Ovary (tissue), 9 donors: Measurements from ENCODE around the gene RPL18A. TPM values are rescaled to one million over a fixed set of nuclear protein-coding genes. Genes with fewer than 3 reads are reported as not detected.
A peak's percentile ranks its signal among the peaks of the same experiment; 100 is the strongest.

Experiments
- DNase-seq, 5 donors: peaks; one replicate each; pipeline ENCODE4 v3.0.0-alpha.2; 2019 to 2020
- H3K27ac ChIP-seq, 2 donors: fragments of 200-600 bp; one replicate each; pipeline versions ENCODE4 v1.5.1 to v1.8.0; 2019 to 2022
- H3K27me3 ChIP-seq: fragments of 200-600 bp; one replicate; pipeline ENCODE4 v1.8.0; 2022
- H3K36me3 ChIP-seq: fragments of 200-600 bp; sonication (generic); one replicate; pipeline ENCODE4 v1.5.1; 2019
- H3K4me1 ChIP-seq: one replicate; pipeline ENCODE4 v1.8.1; 2013; ENCODE audit warnings: mild to moderate bottlenecking, moderate library complexity; ENCODE audit not compliant: insufficient read depth
- H3K4me3 ChIP-seq: fragments of 200-600 bp; sonication (generic); one replicate; pipeline ENCODE4 v1.5.1; 2017
- H3K9me3 ChIP-seq, 2 donors: fragments of 200-600 bp in 1 of 2; sonication (generic) in 1 of 2; one replicate each; pipeline versions ENCODE4 v1.5.1 to v1.8.1; 2013 to 2019; ENCODE audit warnings: mild to moderate bottlenecking in 1 of 2, moderate library complexity in 1 of 2
- EP300 ChIP-seq: sonication (generic); formaldehyde crosslinking; IDR thresholded peaks from one replicate; pipeline ENCODE4 v1.6.1; 2017; ENCODE audit warnings: antibody characterized with exemption
- POLR2A ChIP-seq: fragments of 450-650 bp; IDR thresholded peaks from one replicate; pipeline ENCODE4 v1.6.1; 2017; ENCODE audit warnings: antibody characterized with exemption, mild to moderate bottlenecking, moderate library complexity
- WGBS, 3 donors: extraction: QIAGEN DNeasy Blood & Tissue Kit in 1 of 3; methylation state at CpG; one replicate each; pipeline versions ENCODE4 v1.1.5 to v1.1.7; 2013 to 2017; 5-methylcytosine and 5-hydroxymethylcytosine counted together
- intact Hi-C, 4 donors: fragments of 100-400 bp; cut with DNase I; formaldehyde crosslinking; loops; one replicate each; pipeline versions ENCODE4 v1.11.0 to v1.15.1; 2022 to 2023
- polyA plus RNA-seq, 2 donors: library from polyadenylated mRNA; stranded (reverse); fragments of 200-250 nt in 1 of 2; fragments of 350-450 nt in 1 of 2; fragmentation: Illumina TruSeq in 1 of 2; extraction: RNeasy Lipid Tissue Mini Kit (QIAGEN cat#74804) in 1 of 2; gene quantifications; one replicate each; pipeline ENCODE4 v1.2.3, GENCODE V29; 2013 to 2014
- total RNA-seq, 7 donors: library from RNA; depleted of rRNA in 2 of 7; stranded (reverse); fragments of >200 nt in 2 of 7; fragmentation: NEBNext Ultra II Directional in 3 of 7; extraction: Animal tissue kit (Norgen Biotek cat#: 25700) in 3 of 7; gene quantifications; one replicate each; pipeline versions ENCODE4 v1.1.0 to v1.2.4, GENCODE V29; 2016 to 2023
- TF ChIP-seq, protein P1 (sequence below), 3 donors: fragments of 450-650 bp in 2 of 3; fragments of 200-600 bp in 1 of 3; IDR thresholded peaks; one replicate each; pipeline versions ENCODE4 v1.5.1 to v1.8.0; 2016 to 2022; ENCODE audit warnings: antibody characterized with exemption in 3 of 3, mild to moderate bottlenecking in 1 of 3
- donor health status: DM: no; HTN: no; CAD: no; lungs with moderate emphysema.
- donor health status: DM: no; HTN: no; CAD: no.
- donor health status: Bipolar disorder and iron deficiency.
- donor health status: DM: yes; HTN: yes; CAD: no.
- donor health status: DM: no; HTN: no; CAD: no.
- donor health status: DM: yes; HTN: yes; CAD: no.

RPL18A gene
- total and polyA plus RNA-seq, 9 donors: 636 to 5,071 (median 3,195) TPM

DNA sequence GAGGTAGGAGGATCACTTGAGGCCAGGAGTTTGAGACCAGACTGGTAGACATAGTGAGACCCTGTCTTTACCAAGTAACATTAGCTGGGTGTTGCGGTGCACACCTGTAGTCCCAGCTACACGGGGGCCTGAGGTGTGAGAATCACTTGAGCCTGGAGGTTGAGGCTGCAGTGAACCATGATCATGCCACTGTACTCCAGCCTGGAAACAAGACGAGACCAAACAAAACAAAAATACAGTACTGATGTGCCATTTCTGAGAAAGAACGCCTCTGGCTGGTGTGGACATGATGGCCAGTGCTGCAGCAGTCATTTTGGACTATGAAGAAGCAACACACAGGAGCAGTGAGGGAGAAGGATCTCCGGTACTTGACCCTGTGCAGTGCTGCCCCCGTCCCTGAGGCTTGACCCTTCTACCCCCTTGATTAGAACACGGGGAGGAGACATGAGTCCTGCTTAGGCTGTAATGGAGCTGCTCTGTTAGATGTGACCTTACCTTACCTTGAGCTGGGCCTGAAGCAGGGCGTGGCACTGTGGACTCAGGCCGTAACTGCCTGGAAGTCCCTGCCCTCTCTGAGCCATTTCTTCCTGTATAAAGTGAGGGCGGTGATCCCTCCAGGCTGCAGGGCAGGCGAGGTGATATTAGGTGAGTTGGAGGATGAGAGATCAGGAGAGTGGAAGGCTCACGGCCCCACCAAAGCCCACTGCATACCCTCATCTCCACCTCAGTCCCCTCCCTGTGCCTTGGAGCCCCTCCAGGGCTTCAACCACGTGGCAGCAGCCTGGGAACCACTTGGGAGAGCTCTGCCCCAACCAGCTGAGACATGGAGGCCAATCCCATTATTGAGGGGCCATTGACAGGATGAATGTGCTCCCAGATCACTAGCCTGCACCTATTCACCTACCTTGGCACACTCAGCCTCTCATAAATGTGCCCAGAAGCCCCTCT is 5.9 kb downstream of the RPL18A start:
- Histone ChIP-seq H3K27me3 (no peaks in the 10 kb centered on the region), H3K27ac (no peak overlapping the region), H3K36me3 (no peaks in the 10 kb centered on the region), H3K9me3 (no peaks in the 10 kb centered on the region), H3K4me1 (peaks cover 5% of the 10 kb centered on the region), H3K4me3 (no peak overlapping the region)
- intact Hi-C loops: loop anchor here in 2 of 4 donors (10.0 kb wide), 2 partner anchors 119 to 129 kb away; no protein-coding TSS in a partner anchor
- 60 to 68% (median 64%) methylated on average over 13 of the region's 13 CpGs for WGBS, 3 donors
- TF ChIP-seq, protein P1, sequence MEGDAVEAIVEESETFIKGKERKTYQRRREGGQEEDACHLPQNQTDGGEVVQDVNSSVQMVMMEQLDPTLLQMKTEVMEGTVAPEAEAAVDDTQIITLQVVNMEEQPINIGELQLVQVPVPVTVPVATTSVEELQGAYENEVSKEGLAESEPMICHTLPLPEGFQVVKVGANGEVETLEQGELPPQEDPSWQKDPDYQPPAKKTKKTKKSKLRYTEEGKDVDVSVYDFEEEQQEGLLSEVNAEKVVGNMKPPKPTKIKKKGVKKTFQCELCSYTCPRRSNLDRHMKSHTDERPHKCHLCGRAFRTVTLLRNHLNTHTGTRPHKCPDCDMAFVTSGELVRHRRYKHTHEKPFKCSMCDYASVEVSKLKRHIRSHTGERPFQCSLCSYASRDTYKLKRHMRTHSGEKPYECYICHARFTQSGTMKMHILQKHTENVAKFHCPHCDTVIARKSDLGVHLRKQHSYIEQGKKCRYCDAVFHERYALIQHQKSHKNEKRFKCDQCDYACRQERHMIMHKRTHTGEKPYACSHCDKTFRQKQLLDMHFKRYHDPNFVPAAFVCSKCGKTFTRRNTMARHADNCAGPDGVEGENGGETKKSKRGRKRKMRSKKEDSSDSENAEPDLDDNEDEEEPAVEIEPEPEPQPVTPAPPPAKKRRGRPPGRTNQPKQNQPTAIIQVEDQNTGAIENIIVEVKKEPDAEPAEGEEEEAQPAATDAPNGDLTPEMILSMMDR (IDR thresholded peaks at IDR 0.05): no peak
- no peak for TF ChIP-seq POLR2A
- TF ChIP-seq EP300: no peak
- DNase-seq: peak in 1 of 5 donors; percentile 6

DNA sequence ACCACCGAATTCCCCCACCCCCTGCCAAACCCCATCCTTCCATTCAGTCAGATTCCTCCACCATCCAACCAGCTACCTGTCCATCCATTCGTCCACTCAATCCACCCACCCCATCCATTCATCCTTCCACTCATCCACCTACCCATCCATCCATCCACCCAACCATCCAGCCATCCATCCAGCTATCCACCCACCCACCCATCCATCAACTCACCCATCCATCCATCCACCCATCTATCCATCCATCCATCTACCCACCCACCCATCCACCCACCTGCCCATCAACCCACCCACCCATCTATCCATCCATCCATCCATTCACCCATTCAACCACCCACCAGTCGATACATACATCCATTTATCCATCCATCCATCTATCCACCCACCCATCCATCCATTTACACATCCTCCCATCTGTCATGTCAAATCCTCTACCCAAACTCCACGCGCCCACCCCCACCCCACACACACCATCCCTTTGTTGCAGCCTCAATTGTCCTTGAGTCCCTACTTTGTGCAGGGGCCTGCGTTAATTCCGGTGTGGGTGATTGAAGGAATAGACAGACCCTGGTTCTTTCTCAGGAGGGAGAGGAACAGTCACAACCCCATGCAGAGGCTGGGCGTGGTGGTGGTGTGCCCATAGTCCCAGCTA is 6.7 kb downstream of the RPL18A start:
- 87 to 91% (median 87%) methylated on average over 8 of the region's 8 CpGs for WGBS, 3 donors
- Histone ChIP-seq H3K27ac (no peak overlapping the region), H3K27me3 (no peaks in the 10 kb centered on the region), H3K4me3 (no peak overlapping the region), H3K9me3 (no peaks in the 10 kb centered on the region), H3K4me1 (no peaks in the 10 kb centered on the region), H3K36me3 (no peaks in the 10 kb centered on the region)
- DNase-seq: no peak
- intact Hi-C loops: loop anchor here in 2 of 4 donors (10.0 kb wide), 2 partner anchors 118 to 128 kb away; no protein-coding TSS in a partner anchor
- no peak for TF ChIP-seq EP300
- TF ChIP-seq, protein P1 (IDR thresholded peaks at IDR 0.05): no peak
- TF ChIP-seq POLR2A: no peak

DNA sequence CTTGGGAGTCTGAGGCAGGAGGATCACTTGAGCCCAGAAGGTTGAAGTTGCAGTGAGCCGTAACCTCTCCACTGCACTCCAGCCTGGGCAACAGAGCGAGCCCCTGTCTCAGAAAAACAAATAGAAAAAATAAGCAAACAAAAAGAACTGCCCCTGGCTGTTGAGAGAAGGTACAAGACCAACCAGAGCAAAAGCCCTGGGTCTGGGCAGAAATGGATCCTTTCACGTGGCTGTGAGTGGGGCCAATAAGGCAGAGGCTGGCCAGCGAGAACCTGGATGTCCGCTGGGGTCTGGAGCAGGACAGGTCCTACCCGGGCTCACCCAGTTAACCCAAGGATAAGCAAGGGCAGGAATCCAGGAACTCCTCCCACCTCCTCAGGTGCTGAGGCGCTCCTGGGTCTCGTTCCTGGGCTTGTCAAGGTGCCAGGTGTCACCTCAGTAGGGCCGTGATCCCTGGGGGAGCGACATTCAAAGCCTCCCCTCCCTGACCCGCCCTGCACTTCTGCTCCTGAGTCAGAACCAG is 7.3 kb downstream of the RPL18A start:
- H3K27me3 ChIP-seq: no peaks in the 10 kb centered on the region
- H3K36me3 ChIP-seq: no peaks in the 10 kb centered on the region
- H3K27ac ChIP-seq: no peak overlapping the region
- WGBS, 3 donors: 61 to 70% (median 67%) methylated on average over 11 of the region's 11 CpGs
- no peaks in the 10 kb centered on the region for H3K4me1 ChIP-seq
- DNase-seq: no peak
- H3K9me3 ChIP-seq: no peaks in the 10 kb centered on the region
- no peak overlapping the region for H3K4me3 ChIP-seq
- TF ChIP-seq, protein P1 (IDR thresholded peaks at IDR 0.05): no peak
- intact Hi-C loops: loop anchor here in 2 of 4 donors (10.0 kb wide), 2 partner anchors 118 to 128 kb away; no protein-coding TSS in a partner anchor

DNA sequence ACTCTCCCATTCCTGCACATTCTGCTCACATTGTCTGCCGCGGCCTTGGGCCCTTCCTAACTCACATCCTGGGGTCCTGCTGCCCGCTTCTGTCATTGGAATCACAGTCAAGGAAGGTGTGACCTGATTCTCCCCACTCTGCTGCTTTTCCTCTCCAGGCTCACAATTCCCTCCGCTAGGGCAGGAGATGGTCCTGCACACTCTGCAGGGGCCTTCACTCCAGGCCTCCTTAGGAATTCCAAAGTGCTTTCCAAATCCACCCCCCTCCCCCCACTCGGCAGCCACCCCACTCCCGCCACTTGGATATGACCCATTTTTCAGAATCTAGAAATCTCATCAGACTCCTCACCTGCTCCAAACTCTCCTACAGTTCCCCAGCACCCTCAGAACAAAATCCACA is 9.0 kb downstream of the RPL18A start:
- H3K27ac ChIP-seq: no peak overlapping the region
- intact Hi-C loops: loop anchor here in 2 of 4 donors (10.0 kb wide), 2 partner anchors 116 to 126 kb away; no protein-coding TSS in a partner anchor
- 52 to 59% (median 52%) methylated on average over 6 of the region's 6 CpGs for WGBS, 3 donors
- H3K9me3 ChIP-seq: no peaks in the 10 kb centered on the region
- no peaks in the 10 kb centered on the region for H3K36me3 ChIP-seq
- TF ChIP-seq POLR2A (no peak), EP300 (no peak)
- TF ChIP-seq, protein P1 (IDR thresholded peaks at IDR 0.05): no peak
- no peak for DNase-seq
- H3K4me3 ChIP-seq: no peak overlapping the region
- H3K4me1 ChIP-seq: peaks cover under 1% of the 10 kb centered on the region
- H3K27me3 ChIP-seq: peaks cover 4% of the 10 kb centered on the region
